ENCODE measurements around the gene LRRC9.
A peak's percentile ranks its signal among the peaks of the same experiment; 100 is the strongest.
"Not testable (repeated sequence)": the region's sequence is repeated elsewhere in the genome, so short reads cannot be mapped to it uniquely, and the experiment has no call there.

Gene LRRC9

DNA sequence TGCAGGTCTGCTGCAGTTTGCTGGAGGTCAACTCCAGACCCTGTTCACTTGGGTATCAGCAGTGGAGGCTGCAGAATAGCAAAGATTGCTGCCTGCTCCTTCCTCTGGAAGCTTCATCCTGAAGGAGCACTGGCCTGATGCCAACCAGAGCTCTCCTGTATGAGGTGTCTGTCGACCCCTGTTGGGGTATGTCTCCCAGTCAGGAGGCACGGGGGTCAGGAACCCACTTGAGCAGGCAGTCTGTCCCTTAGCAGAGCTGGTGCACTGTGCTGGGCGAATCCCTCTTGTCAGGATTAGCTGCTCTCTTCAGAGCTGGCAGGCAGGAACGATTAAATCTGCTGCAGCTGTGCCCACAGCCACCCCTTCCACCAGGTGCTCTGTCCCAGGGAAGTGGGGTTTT is 37.9 kb downstream of the LRRC9 start:
- DNase-seq = not testable (repeated sequence)

- DNase-seq = no peak
Observed at GRCh38 chr14:59959668-59960067, 39.7 kb downstream of the LRRC9 start.

DNA sequence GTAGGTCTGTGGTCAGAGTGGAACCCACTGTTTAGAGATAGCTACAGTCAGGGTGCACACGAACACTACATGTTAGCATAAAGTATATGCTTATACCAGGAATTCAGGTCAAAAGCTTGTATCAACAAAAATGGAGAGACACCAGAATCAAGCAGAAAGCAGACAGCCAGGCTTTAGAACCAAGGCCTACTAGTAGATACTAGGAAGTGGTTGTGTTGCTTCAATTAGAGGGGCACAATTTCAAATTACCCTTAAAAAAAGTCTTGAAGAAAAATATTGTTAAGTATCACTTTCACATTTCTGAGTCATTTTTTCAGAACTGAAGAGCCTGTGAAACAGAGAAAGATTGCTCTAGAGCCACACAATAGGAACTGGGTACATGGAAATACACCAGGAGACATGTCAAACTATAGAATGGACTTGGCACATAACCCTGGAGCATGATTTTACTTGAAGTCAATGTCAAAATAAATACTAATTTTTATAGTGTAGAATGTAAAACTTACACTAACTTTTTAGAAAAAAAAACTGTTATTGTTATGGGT is 41.6 kb downstream of the LRRC9 start:
- DNase-seq = no peak

DNA sequence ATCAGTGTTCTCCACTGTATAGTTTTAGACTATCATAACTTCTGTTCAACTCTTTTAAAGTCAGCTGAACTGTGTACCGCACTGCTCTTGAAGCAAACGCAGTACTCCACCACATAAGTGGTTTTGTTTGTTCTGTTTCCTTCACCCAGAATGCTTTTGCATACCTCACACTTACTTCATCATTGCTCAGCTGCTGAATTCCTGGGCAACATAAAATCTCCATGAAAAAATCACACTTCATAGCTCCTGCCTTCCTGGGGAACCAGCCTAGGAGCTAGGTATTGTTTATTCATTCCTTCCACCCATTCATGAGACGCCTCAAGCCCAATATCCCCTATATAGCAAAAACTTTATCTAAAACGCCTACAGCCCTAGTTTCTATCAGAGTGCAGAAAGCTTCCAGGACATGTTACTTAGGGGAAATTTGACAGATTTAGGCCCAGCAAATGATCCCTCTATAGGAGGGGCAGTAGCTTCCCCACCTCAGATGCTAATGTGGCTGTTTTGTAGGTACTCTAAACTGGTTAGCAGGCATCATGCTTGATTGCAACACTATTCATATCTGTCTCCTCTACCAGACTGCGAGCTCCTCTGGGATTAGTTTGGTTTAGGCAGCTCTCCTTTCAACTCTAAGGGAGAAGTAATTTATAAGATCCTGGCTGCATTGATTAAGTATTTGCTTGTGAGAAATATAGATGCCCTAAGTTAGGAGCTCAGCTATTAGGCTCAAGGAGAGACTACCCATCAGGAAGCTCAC is 44.5 kb downstream of the LRRC9 start:
- DNase-seq = no peak

GRCh38 chr14:59969319-59969718 is 49.4 kb downstream of the LRRC9 start:
- DNase-seq = no peak

GRCh38 chr14:59981564-59981963 is 61.6 kb downstream of the LRRC9 start:
- DNase-seq = no peak

- no peak for DNase-seq
Observed at GRCh38 chr14:59983048-59983447, 63.1 kb downstream of the LRRC9 start.

DNA sequence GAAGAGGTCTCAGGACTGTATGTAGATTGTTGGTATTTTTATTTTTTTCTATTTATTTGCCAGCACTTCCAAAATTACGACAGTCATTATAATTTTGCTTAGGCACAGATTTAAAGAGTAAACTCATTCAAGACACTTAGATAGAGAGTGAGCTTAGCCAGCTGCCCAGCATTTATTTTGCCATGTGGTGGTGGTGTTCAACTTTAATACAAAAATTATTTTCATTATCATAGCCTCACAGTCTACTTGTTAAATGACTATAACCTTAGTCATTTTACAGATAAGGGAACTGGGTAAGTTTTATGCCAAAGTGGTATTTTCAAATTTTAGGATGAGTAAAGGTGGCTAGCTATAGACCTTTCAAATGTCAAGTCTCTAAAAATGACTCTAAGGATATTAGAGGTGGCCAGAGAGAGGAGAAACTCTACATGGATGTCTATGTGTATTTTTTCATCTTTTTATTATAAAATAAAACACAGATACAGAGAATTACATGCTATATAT is 66.7 kb downstream of the LRRC9 start:
- no peak for DNase-seq

DNA sequence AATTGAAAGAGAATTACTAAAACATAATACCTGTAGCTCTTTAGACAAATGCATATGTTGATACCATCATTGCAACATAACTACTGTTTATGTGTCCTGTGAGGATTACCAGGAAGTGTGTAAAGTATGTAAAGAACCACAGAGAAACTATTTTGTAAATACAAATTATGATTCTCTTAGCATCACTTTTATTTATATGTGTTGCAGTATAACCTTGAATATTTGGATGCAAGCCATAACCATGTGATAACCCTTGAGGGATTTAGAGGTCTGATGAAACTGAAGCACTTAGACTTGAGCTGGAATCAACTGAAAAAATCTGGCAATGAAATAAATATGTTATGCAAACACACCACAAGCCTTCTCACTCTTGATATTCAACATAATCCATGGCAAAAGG is 77.5 kb downstream of the LRRC9 start:
- peak; percentile 3 for DNase-seq

DNA sequence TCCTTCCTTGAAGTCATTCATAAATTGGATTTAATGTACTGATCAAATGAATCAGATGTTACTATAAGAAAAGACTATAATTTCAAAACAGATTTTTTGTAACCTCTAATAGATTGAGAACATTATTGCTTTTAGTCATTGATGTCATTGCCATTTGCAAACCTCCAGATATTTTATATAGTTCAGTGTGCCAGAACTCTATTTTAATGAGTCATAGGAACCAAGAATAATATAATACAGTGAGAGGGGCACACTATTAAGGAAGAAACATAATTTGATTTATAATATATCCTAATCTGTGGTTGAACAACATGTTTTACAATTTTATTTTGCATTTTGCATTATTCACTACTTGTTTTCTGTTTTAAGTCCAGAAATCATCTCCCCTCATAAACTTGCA is 78.0 kb downstream of the LRRC9 start:
- DNase-seq = no peak

- DNase-seq = no peak
Observed at GRCh38 chr14:59998564-59998963, 78.6 kb downstream of the LRRC9 start.

GRCh38 chr14:60002819-60003492 is 83.0 kb downstream of the LRRC9 start:
- DNase-seq = no peak

DNA sequence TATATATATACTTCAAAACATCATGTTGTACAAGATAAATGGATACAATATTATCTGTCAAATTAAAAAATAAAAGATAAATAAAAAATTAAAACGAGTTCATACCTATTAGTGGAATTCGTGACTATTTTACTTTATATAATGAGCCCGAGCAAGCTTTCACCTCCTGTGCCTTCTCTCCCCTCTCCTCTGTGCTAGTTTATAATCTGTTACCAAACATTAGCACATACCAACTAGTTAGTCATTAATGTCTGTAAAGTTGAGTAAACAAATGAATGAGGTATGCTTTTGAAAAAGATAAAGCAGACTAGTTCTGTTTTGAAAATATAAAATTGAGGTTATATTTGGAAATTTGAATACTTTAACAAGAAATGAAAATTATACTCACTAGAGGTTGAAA is 84.0 kb downstream of the LRRC9 start:
- DNase-seq = no peak

GRCh38 chr14:60008042-60008441 is 88.1 kb downstream of the LRRC9 start:
- no peak for DNase-seq

- DNase-seq = not testable (repeated sequence)
Observed at GRCh38 chr14:60010263-60010662, 90.3 kb downstream of the LRRC9 start.

GRCh38 chr14:60014402-60014801 is 94.5 kb downstream of the LRRC9 start:
- no peak for DNase-seq

GRCh38 chr14:60021619-60022018 is 101.7 kb downstream of the LRRC9 start:
- DNase-seq = no peak

DNA sequence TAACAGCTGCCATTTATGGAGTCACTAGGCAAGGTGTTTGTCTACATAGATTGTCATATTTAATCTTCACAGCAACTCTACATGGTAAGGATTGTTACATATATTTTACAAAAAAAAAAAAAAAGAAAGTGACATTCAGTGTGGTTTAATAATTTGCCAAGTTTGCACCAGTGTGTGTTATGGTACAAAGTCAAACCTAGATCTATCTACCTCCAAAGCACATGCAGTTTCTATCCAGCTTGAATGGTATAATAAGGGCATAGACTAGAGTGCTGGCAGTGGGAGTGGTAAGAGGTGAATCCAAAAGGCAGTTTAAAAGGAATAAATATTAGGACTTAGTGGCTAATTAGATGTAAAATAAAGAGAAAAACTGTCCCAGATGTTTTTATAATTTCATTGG is 105.6 kb downstream of the LRRC9 start:
- no peak for DNase-seq

DNA sequence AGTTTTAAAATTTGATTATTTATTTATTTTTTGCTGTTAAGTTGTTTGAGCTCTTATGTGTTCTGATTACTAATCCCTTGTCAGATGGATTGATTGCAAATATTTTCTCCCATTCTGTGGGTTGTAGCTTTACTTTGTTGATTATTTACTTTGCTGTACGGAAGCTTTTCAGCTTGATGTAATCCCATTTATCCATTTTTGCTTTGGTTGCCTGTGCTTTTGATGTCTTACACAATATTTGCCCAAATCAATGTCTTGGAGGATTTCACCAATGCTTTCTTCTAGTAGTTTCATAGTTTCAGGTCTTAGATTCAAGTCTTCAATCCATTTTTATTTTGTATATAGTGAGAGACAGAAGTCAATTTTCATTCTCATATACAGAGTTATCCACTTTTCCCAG is 115.2 kb downstream of the LRRC9 start:
- no peak for DNase-seq

DNA sequence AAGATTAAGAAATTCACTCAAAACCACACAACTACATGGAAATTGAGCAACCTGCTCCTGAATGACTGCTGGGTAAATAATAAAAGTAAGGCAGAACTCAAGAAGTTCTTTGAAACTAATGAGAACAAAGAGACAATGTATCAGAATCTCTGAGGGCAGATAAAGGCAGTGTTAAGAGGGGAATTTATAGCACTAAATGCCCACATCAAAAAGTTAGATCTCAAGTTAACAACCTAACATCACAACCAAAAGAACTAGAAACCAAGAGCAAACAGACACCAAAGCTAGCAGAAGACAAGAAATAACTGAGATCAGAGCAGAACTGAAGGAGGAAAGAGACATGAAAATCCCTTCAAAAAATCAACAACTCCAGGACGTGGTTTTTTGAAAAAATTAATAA is 128.0 kb downstream of the LRRC9 start:
- not testable (repeated sequence) for DNase-seq

DNA sequence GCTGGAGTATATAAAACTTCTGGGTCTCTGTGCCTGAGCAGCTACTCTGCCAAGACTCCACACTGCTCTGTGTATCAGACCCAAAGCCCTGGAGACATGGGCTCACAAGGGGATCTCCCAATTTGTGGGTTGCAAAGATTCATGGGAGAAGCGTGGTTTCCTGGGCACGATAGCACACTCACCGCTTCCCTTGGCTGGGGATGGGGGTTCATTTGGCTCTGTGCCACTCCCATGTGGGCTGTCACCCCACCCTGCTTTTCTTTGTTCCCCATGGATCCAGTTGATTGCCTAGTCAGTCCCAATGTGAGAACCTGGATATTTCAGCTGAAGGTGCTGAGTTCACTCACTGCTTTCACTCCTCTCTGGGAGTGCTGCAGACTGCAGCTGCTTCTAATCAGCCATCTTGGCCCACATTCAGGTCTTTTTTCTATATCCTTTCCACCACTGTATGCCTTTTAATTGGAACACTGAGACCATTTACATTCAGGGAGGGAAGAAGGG is 131.8 kb downstream of the LRRC9 start:
- no peak for DNase-seq

DNA sequence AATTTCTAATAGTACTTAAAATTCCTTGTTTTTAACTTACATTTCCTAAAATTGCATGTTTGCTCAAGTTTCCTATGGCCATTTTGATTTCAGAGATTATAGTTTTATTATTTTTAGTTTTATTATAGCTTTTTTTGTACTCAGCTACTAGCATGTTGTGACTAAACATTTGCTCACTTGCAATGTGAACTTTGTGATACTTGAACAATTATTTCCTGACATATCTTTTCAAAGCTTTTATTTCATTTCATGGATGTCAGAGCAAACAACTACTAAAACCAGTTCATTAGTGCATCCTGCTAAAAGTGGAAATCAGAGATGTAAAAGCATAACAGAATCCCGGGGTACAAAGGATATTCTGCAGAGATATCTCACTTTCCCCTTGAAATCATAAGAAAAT is 138.1 kb downstream of the LRRC9 start:
- no peak for DNase-seq

DNA sequence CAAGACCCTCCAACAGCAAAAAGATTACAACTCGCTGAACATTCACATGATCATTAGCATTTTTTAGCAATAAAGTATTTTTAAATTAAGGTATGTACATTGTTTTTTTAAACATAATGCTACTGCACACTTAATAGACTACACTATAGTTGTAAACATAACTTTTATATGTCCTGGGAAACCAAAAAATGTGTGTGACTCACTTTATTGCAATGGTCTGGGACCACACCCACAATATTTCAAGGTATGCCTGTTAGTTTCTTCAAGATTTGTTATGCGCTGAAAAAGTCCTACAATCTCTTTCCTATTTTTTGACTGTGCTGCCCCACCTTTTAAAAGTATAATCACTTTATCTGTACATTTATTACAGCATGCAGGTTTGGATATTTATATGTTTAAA is 141.4 kb downstream of the LRRC9 start:
- no peak for DNase-seq

DNA sequence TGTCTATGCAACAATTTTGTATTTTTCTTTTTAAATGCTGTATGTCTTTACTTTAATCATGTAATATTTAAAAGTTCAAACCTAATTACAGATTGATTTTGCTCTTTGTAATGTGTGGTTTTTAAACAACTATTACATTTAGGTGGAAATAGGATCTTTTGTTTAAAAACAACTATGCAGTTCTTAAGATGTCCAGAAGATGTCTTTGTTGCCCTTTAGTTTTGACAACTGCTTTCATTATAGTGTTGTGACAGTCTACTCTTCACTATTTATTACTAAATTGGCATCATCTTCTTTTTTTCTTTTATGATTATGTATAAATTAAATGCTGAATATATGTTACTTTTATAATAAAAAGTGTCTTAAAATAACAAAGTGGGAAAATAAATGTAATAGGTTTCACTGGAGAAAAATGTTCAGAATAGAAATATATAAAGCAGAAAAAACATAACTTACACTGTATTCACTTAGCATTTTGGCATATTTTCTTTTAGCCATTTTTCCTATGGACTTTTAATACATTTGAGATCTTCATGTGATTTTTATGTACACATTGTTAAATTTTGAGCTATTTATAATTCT is 144.6 kb downstream of the LRRC9 start:
- peak; percentile 79 for DNase-seq

Measured in hematopoietic multipotent progenitor cell treated with erythropoietin and hydrocortisone succinate and interleukin-3 and kit ligand, for 6 days (in vitro differentiated cells).